ENCODE results near the gene IRX5. TPM values are rescaled to one million over a fixed set of nuclear protein-coding genes. Genes with fewer than 3 reads are reported as not detected.

Gene IRX5
- total and polyA plus RNA-seq, 2 of the 8 experiments (the other 6 are each of a cell fraction or from before 2014, with no cell fraction given), result 0.48 to 0.56 TPM

DNA sequence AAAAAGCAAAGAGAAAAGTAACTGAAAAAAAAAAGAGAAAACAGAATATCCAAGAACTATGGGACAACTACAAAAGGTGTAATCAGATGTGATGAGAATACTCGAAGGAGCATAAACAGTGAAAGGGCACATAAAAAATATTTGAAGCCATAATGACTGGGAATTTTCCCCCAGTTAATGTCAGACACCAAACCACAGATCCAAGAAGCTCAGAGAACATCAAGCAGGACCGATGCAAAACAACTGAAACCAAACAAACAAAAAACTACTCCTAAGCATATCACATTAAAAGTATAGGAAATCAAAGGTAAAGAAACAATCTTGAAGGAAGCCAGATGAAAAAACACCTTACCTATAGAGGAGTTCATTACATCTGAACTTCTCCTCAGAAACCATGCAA, 27.6 kb upstream of the IRX5 start (continued):
- TF ChIP-seq GABPA (IDR thresholded peaks at IDR 0.05; ENCODE audit: borderline replicate concordance, insufficient read depth, low read length) (no peak), ASH2L (IDR thresholded peaks at IDR 0.05; ENCODE audit: low read length) (no peak), HDAC6 (IDR thresholded peaks at IDR 0.05; ENCODE audit: low read depth, low read length) (no peak), TCF12 (IDR thresholded peaks at IDR 0.05; ENCODE audit: low read depth, low read length) (no peak)

Data from H1 (cell line).